RWPE2 (cell line): Measurements from ENCODE around the gene GPR161.

ENCODE experiments used
- ATAC-seq: fragments of 200-7000 bp; cut with Tn5 transposase; 3 replicates; pipeline ENCODE4 v1.9.1; 2021; ENCODE audit warnings: low read depth
- DNase-seq: peaks from one replicate; pipeline ENCODE4 v3.0.0-alpha.2; 2020; ENCODE audit warnings: low spot score
- H3K27ac ChIP-seq: fragments of 450-650 bp; 2 replicates; pipeline ENCODE4 v1.5.1; 2017; ENCODE audit warnings: mild to moderate bottlenecking; ENCODE audit not compliant: poor library complexity, severe bottlenecking
- H3K27me3 ChIP-seq: fragments of 250-450 bp; sonication (Bioruptor Pico); 2 replicates; pipeline ENCODE4 v1.5.1; 2021; ENCODE audit warnings: mild to moderate bottlenecking, moderate library complexity; ENCODE audit not compliant: insufficient read depth, poor library complexity, severe bottlenecking
- H3K36me3 ChIP-seq: fragments of 250-450 bp; sonication (Bioruptor Pico); 2 replicates; pipeline ENCODE4 v1.5.1; 2020; ENCODE audit warnings: low read depth, mild to moderate bottlenecking, moderate library complexity
- H3K4me1 ChIP-seq: fragments of 250-450 bp; sonication (Bioruptor Pico); 2 replicates; pipeline ENCODE4 v1.5.1; 2021; ENCODE audit warnings: mild to moderate bottlenecking, moderate library complexity; ENCODE audit not compliant: insufficient read depth, poor library complexity, severe bottlenecking
- H3K4me3 ChIP-seq: fragments of 250-450 bp; sonication (Bioruptor Pico); 2 replicates; pipeline ENCODE4 v1.5.1; 2021; ENCODE audit warnings: mild to moderate bottlenecking, moderate library complexity; ENCODE audit not compliant: severe bottlenecking
- H3K9me3 ChIP-seq: fragments of 250-450 bp; sonication (Bioruptor Pico); 2 replicates; pipeline ENCODE4 v1.5.1; 2021; ENCODE audit warnings: mild to moderate bottlenecking, moderate library complexity; ENCODE audit not compliant: severe bottlenecking
- CTCF ChIP-seq: fragments of 450-650 bp; IDR thresholded peaks from one replicate; pipeline ENCODE4 v1.5.1; 2017; ENCODE audit warnings: mild to moderate bottlenecking, moderate library complexity; ENCODE audit not compliant: poor library complexity, severe bottlenecking

Gene GPR161

GRCh38 chr1:168139070-168139469, 2.3 kb upstream of the GPR161 start:
- Histone ChIP-seq H3K4me3 (no peak overlapping the region), H3K9me3 (no peaks in the 10 kb centered on the region), H3K27me3 (no peaks in the 10 kb centered on the region), H3K27ac (no peak overlapping the region), H3K36me3 (no peaks in the 10 kb centered on the region), H3K4me1 (peaks cover 12% of the 10 kb centered on the region)
- no peak for ATAC-seq
- no peak for DNase-seq
- no peak for TF ChIP-seq CTCF

DNA sequence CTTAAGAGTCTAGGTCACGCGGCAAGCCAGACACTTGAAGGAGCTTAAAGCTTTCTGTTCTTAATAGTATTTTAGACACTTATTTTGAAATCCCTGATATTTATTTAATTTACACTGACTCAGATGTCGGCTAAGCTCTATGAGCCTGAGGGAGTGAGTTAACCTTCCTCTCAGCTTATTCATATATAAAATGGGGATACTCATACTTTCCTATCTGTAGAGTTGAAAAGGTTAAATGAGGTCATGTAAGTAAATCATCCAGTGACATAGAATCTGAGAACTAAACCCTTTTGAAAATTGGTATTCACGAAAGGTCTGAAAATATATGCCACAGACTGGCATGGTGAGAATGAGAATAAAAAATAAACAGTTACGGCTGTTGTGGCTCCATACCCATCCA, 1.4 kb upstream of the GPR161 start:
- Histone ChIP-seq H3K4me1 (peaks cover 12% of the 10 kb centered on the region), H3K36me3 (peaks cover 7% of the 10 kb centered on the region), H3K4me3 (no peak overlapping the region), H3K27ac (peak overlapping the region; percentile 64), H3K9me3 (no peaks in the 10 kb centered on the region), H3K27me3 (no peaks in the 10 kb centered on the region)
- no peak for TF ChIP-seq CTCF
- no peak for DNase-seq
- ATAC-seq = 0 out of 3 replicates have a peak, but pooled peaks have one; percentile 5

GRCh38 chr1:168137515-168137821, 738 bp upstream of the GPR161 start:
- peak overlapping the region; percentile 64 for H3K27ac ChIP-seq
- DNase-seq (no peak), ATAC-seq (no peak)
- H3K4me3 ChIP-seq = peak overlapping the region; percentile 70
- H3K27me3 ChIP-seq = no peaks in the 10 kb centered on the region
- peaks cover 9% of the 10 kb centered on the region for H3K36me3 ChIP-seq
- H3K4me1 ChIP-seq = peaks cover 12% of the 10 kb centered on the region
- no peak for TF ChIP-seq CTCF
- H3K9me3 ChIP-seq = no peaks in the 10 kb centered on the region

DNA sequence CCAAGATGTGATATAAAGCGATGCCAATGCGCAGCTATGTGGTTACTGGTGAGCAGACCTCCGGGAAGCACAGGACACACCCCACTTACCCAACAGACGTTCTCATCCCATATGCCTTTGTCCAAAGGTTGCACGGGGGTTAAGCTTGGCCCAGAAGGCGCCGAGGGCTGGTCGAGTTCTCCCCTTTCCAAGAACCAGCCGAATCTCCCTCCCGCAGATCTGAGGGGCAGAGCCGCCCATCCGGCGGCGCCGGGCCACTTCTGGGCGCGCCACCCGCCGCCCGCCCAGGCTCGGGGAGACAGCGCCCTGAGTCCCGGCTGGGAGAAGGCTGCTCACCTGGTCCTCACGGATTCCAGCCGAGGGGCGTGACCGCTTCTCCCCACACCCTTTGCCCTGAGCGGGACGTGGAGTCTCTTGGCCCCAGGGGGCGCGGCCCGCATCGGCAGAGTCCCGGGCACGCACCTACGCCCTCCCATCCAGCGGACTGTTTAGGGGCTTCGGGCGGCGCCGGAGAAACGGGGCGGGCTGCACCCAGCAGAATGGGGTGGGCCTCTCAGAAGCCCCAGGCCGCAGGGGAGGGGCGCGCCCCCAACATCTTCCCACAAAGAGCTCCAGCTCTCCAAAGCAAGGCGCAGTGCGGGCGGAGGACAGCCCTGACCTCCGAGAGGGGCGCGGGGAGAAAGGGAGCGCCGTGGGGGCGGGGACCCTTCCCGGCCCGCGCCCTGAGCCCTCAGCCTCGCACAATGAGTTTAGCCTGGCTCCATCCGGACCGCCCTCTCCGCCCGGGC, 615 bp downstream of the GPR161 start:
- Histone ChIP-seq H3K27me3 (no peaks in the 10 kb centered on the region), H3K4me1 (peaks cover 12% of the 10 kb centered on the region), H3K36me3 (peaks cover 9% of the 10 kb centered on the region), H3K9me3 (no peaks in the 10 kb centered on the region), H3K4me3 (peak overlapping the region; percentile 70), H3K27ac (peak overlapping the region; percentile 64)
- ATAC-seq (peak; percentile 64), DNase-seq (no peak)
- TF ChIP-seq CTCF = no peak
